CD14-positive monocyte (primary cell): ENCODE data around the gene SLC37A1. TPM values are rescaled to one million over a fixed set of nuclear protein-coding genes. Genes with fewer than 3 reads are reported as not detected.

Experiments
- DNase-seq, 3 donors: peaks; one replicate each; pipeline ENCODE4 v3.0.0-alpha.2; 2011 to 2022
- H2AFZ ChIP-seq: 2 replicates; pipeline ENCODE4 v1.6.0; 2012; ENCODE audit warnings: mild to moderate bottlenecking, low read depth, low read length, inconsistent platforms; ENCODE audit not compliant: insufficient read depth, poor library complexity, severe bottlenecking
- H3K27ac ChIP-seq, 2 donors: 1 replicate in 1 of 2; 2 replicates in 1 of 2; pipeline ENCODE4 v1.5.1; 2012 to 2013; ENCODE audit warnings: low read length in 2 of 2, control low read depth in 1 of 2, inconsistent platforms in 1 of 2, low read depth in 1 of 2, mild to moderate bottlenecking in 1 of 2
- H3K27me3 ChIP-seq, 2 donors: one replicate each; pipeline versions ENCODE4 v1.6.0 to v1.6.1; 2011 to 2013; ENCODE audit warnings: low read length in 2 of 2; ENCODE audit not compliant: control insufficient read depth in 2 of 2, insufficient read depth in 2 of 2
- H3K36me3 ChIP-seq, 2 donors: replicated peaks in 1 of 2; 1 replicate in 1 of 2; 2 replicates in 1 of 2; pipeline versions ENCODE4 v1.5.1 to v1.6.1; 2012 to 2013; ENCODE audit warnings: low read length in 2 of 2, control low read depth in 1 of 2, inconsistent platforms in 1 of 2, mild to moderate bottlenecking in 1 of 2; ENCODE audit not compliant: insufficient read depth in 2 of 2, control insufficient read depth in 1 of 2
- H3K4me1 ChIP-seq, 2 donors: 1 replicate in 1 of 2; 2 replicates in 1 of 2; pipeline versions ENCODE4 v1.5.1 to v1.6.1; 2012 to 2013; ENCODE audit warnings: low read length in 2 of 2, control low read depth in 1 of 2, inconsistent platforms in 1 of 2, mild to moderate bottlenecking in 1 of 2, moderate library complexity in 1 of 2; ENCODE audit not compliant: insufficient read depth in 2 of 2, control insufficient read depth in 1 of 2
- H3K4me2 ChIP-seq: replicated peaks from 2 replicates; pipeline ENCODE3; 2012; ENCODE audit warnings: low read length, moderate library complexity, mild to moderate bottlenecking; ENCODE audit not compliant: poor library complexity, severe bottlenecking; ENCODE audit errors: extremely low read depth
- H3K4me3 ChIP-seq, 3 experiments: fragments of 200-600 bp in 1 of 3; sonication (generic) in 1 of 3; replicated peaks in 1 of 3; 1 replicate in 2 of 3; 2 replicates in 1 of 3; pipeline ENCODE4 v1.5.1; 2011 to 2013; ENCODE audit warnings: low read length in 3 of 3, mild to moderate bottlenecking in 3 of 3, control low read depth in 2 of 3, low read depth in 2 of 3, inconsistent platforms in 1 of 3, moderate library complexity in 1 of 3
- H3K79me2 ChIP-seq: 2 replicates; pipeline ENCODE4 v1.6.0; 2012; ENCODE audit warnings: mild to moderate bottlenecking, control low read depth, inconsistent platforms, low read length, moderate library complexity; ENCODE audit not compliant: insufficient read depth
- H3K9ac ChIP-seq: 2 replicates; pipeline ENCODE4 v1.6.0; 2017; ENCODE audit warnings: low read length, mild to moderate bottlenecking; ENCODE audit not compliant: insufficient read depth, poor library complexity, severe bottlenecking
- H3K9me3 ChIP-seq, 2 donors: replicated peaks in 1 of 2; 1 replicate in 1 of 2; 2 replicates in 1 of 2; pipeline versions ENCODE4 v1.5.1 to v1.6.1; 2012 to 2013; ENCODE audit warnings: low read length in 2 of 2, control low read depth in 1 of 2; ENCODE audit not compliant: control insufficient read depth in 1 of 2, insufficient read depth in 1 of 2
- H4K20me1 ChIP-seq: 2 replicates; pipeline ENCODE4 v1.6.0; 2012; ENCODE audit warnings: mild to moderate bottlenecking, low read length, control low read depth, moderate library complexity; ENCODE audit not compliant: insufficient read depth
- H3K27ac Mint-ChIP-seq, 7 donors: one replicate each; pipeline ENCODE4 v1.8.0; 2020; ENCODE audit warnings: mild to moderate bottlenecking in 7 of 7, mixed read lengths in 7 of 7, moderate library complexity in 6 of 7, inconsistent platforms in 2 of 7
- H3K27me3 Mint-ChIP-seq, 3 donors: one replicate each; pipeline ENCODE4 v1.8.0; 2021 to 2022; ENCODE audit warnings: low read depth in 3 of 3, mild to moderate bottlenecking in 3 of 3, mixed read lengths in 3 of 3, moderate library complexity in 3 of 3, inconsistent platforms in 1 of 3
- H3K36me3 Mint-ChIP-seq, 2 donors: one replicate each; pipeline ENCODE4 v1.8.0; 2020; ENCODE audit warnings: mixed read lengths in 2 of 2, inconsistent platforms in 1 of 2, mild to moderate bottlenecking in 1 of 2
- H3K4me1 Mint-ChIP-seq: one replicate; pipeline ENCODE4 v1.8.0; 2020; ENCODE audit warnings: mild to moderate bottlenecking, mixed read lengths
- H3K4me3 Mint-ChIP-seq, 2 donors: one replicate each; pipeline ENCODE4 v1.8.0; 2020; ENCODE audit warnings: mild to moderate bottlenecking in 2 of 2, mixed read lengths in 2 of 2, moderate library complexity in 1 of 2
- H3K9me3 Mint-ChIP-seq, 7 donors: one replicate each; pipeline ENCODE4 v1.8.0; 2020 to 2022; ENCODE audit warnings: mixed read lengths in 7 of 7, mild to moderate bottlenecking in 6 of 7, moderate library complexity in 6 of 7, inconsistent platforms in 2 of 7
- WGBS: methylation state at CpG from one replicate; pipeline ENCODE4 v1.1.5; 2013; ENCODE audit warnings: missing lambda C conversion rate; ENCODE audit not compliant: insufficient coverage; 5-methylcytosine and 5-hydroxymethylcytosine counted together
- intact Hi-C, 2 donors: fragments of 100-400 bp; cut with micrococcal nuclease; formaldehyde crosslinking; loops; one replicate each; pipeline versions ENCODE4 v1.15.0 to v1.15.1; 2023
- polyA plus RNA-seq, 3 donors: library from polyadenylated mRNA; depleted of rRNA in 1 of 3; unstranded in 2 of 3; stranded (reverse) in 1 of 3; fragments of 300-500 nt in 2 of 3; fragments of >200 nt in 1 of 3; fragmentation: Illumina TruSeq in 2 of 3; gene quantifications; 1 replicate in 2 of 3; 2 replicates in 1 of 3; pipeline ENCODE4 v1.2.3, GENCODE V29; 2012 to 2021
- TF ChIP-seq, protein P1 (sequence below): fragments of 200-600 bp; IDR thresholded peaks from one replicate; pipeline ENCODE4 v1.8.0; 2022; ENCODE audit warnings: antibody characterized with exemption, mild to moderate bottlenecking

The SLC37A1 gene
- polyA plus RNA-seq, 3 donors: 2.7 to 12.4 (median 4.3) TPM

DNA sequence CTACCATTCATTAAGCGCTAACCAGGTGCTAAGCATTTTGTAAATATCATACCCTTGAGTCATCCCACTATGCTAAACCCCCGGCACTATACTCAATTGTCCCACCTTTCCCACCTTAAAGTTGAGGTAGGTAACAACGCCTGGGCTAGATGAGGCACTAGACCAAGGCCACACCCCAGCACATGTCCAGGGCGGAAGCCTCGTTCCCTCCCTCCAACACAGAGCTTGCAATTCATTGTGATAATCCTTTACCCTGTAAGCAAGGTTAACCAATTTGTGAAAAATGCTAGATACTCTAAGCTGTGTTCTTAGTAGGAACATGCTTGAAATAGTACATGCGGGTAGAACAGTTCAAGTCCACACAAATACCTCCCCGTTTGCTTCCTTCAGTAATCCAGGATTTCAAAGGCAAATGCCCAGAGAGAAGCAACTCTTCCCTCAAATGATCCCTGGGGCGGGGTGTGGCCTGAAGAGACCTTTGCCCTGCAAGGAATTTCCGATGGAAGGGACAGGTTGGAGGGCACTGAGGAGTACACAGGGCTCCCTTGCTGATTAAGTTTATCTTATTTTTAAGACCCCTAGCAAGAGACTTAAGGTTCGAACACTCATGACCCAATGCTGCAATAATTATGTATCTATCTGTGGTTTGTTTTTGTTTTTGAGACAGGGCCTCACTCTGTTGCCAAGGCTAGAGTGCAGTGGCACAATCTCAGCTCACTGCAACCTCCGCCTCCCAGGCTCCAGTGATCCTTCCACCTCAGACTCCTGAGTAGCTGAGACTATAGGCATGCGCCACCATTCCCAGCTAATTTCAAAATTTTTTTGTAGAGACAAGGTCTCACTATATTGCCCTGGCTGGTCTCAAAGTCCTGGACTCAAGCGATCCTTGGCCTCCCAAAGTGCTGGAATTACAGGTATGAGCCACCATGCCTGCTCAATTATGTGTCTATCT, 20.3 kb upstream of the SLC37A1 start:
- intact Hi-C loops: no loop called here
- Mint-ChIP-seq H3K9me3 (peaks cover 0 to 6% (median 4%) of the 10 kb centered on the region in 7 donors), H3K27me3 (peaks cover 2 to 5% (median 2%) of the 10 kb centered on the region in 3 donors), H3K36me3 (no peaks in the 10 kb centered on the region), H3K4me1 (peaks cover 18% of the 10 kb centered on the region), H3K4me3 (no peak overlapping the region), H3K27ac (no peak overlapping the region)
- H3K4me3 ChIP-seq: no peak overlapping the region
- H3K4me1 ChIP-seq: peaks cover 13 to 17% of the 10 kb centered on the region in 2 donors
- TF ChIP-seq, protein P1, sequence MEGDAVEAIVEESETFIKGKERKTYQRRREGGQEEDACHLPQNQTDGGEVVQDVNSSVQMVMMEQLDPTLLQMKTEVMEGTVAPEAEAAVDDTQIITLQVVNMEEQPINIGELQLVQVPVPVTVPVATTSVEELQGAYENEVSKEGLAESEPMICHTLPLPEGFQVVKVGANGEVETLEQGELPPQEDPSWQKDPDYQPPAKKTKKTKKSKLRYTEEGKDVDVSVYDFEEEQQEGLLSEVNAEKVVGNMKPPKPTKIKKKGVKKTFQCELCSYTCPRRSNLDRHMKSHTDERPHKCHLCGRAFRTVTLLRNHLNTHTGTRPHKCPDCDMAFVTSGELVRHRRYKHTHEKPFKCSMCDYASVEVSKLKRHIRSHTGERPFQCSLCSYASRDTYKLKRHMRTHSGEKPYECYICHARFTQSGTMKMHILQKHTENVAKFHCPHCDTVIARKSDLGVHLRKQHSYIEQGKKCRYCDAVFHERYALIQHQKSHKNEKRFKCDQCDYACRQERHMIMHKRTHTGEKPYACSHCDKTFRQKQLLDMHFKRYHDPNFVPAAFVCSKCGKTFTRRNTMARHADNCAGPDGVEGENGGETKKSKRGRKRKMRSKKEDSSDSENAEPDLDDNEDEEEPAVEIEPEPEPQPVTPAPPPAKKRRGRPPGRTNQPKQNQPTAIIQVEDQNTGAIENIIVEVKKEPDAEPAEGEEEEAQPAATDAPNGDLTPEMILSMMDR: no peak
- no peak overlapping the region for H3K27ac ChIP-seq
- peaks cover 0 to 3% of the 10 kb centered on the region in 2 donors for H3K27me3 ChIP-seq
- H3K4me2 ChIP-seq: no peak overlapping the region
- DNase-seq: no peak
- no peaks in the 10 kb centered on the region for H3K36me3 ChIP-seq
- no peaks in the 10 kb centered on the region for H3K79me2 ChIP-seq
- no peak overlapping the region for H2AFZ ChIP-seq
- no peak overlapping the region for H3K9ac ChIP-seq
- no peaks in the 10 kb centered on the region for H3K9me3 ChIP-seq
- WGBS: 100% methylated on average over 2 of the region's 13 CpGs
- no peaks in the 10 kb centered on the region for H4K20me1 ChIP-seq

DNA sequence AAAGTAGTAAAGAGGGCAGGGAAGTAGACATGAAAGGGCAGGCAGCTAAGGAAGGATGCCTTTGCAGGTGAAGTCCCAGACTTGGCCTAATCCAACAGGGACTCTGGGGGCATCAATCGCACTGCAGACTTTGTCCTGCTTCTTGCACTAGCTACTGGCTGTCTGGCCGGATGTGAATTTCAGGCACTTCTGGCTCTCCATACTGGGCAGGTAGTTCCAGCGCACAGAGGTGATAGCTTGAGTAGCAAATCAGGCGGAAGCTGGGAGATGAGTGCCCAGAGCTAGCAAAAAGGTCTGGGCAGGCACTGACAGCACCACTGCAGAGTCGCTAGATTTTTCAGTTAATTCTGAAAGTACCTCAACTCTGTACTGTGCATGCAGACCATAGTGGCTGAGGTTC, 18.6 kb upstream of the SLC37A1 start:
- no peak overlapping the region for H3K4me3 Mint-ChIP-seq
- H3K36me3 Mint-ChIP-seq: no peaks in the 10 kb centered on the region
- H3K4me1 ChIP-seq: peaks cover 13 to 17% of the 10 kb centered on the region in 2 donors
- H3K36me3 ChIP-seq: no peaks in the 10 kb centered on the region
- no peak for DNase-seq
- H4K20me1 ChIP-seq: no peaks in the 10 kb centered on the region
- no peak overlapping the region for H2AFZ ChIP-seq
- H3K9me3 ChIP-seq: no peaks in the 10 kb centered on the region
- no peak overlapping the region for H3K27ac ChIP-seq
- peaks cover 18% of the 10 kb centered on the region for H3K4me1 Mint-ChIP-seq
- 98% methylated on average over 5 of the region's 5 CpGs for WGBS
- H3K27me3 ChIP-seq: peaks cover 0 to 3% of the 10 kb centered on the region in 2 donors
- no peaks in the 10 kb centered on the region for H3K79me2 ChIP-seq
- H3K4me2 ChIP-seq: no peak overlapping the region
- H3K9me3 Mint-ChIP-seq: no peaks in the 10 kb centered on the region
- peaks cover 2 to 5% (median 5%) of the 10 kb centered on the region in 3 donors for H3K27me3 Mint-ChIP-seq
- TF ChIP-seq, protein P1: no peak
- no peak overlapping the region for H3K4me3 ChIP-seq
- H3K27ac Mint-ChIP-seq: no peak overlapping the region
- H3K9ac ChIP-seq: no peak overlapping the region
- intact Hi-C loops: loop anchor here in 1 of 2 donors (5.0 kb wide), 1 partner anchor 37 kb away; no protein-coding TSS in a partner anchor
